Frontal cortex (tissue), 4 donors: ENCODE measurements around the gene VENTX. TPM values are rescaled to one million over a fixed set of nuclear protein-coding genes. Genes with fewer than 3 reads are reported as not detected.

Experiments used
- DNase-seq, 2 donors: peaks; one replicate each; pipeline ENCODE4 v3.0.0; 2012; ENCODE audit warnings: low spot score in 2 of 2
- FAIRE-seq: peaks from 2 replicates; lab custom pipeline; 2012; peaks lifted over from hg19 to GRCh38; lab: Jason Lieb, UNC
- total RNA-seq: library from RNA; depleted of rRNA; stranded (reverse); fragments of >200 nt; gene quantifications from one replicate; pipeline ENCODE4 v1.2.3, GENCODE V29; 2014
- donor health status: control.
- donor health status: control.
- donor health status: control.

Gene VENTX
- total RNA-seq, result not detected

GRCh38 chr10:133237588-133238465 lies at the start of gene VENTX:
Gene VENTX, plus strand, starts transcription at chr10:133237855. Its CDS starts 60 bp downstream, at chr10:133237915.
- no peak for FAIRE-seq
- DNase-seq, result no peak

GRCh38 chr10:133187906-133188681 lies 49.6 kb upstream of the VENTX start:
- FAIRE-seq (no peak), DNase-seq (no peak)

- FAIRE-seq, result no peak
Observed at GRCh38 chr10:133189256-133189655, 48.4 kb upstream of the VENTX start.

GRCh38 chr10:133189726-133190125 lies 47.9 kb upstream of the VENTX start:
- no peak for DNase-seq
- FAIRE-seq, result no peak

More at GRCh38 chr10:133189256-133189655, 48.4 kb upstream of the VENTX start:
- DNase-seq, result no peak

- no peak for FAIRE-seq
- no peak for DNase-seq
Observed at GRCh38 chr10:133190225-133190624, 47.4 kb upstream of the VENTX start.

- DNase-seq, result no peak
- no peak for FAIRE-seq
Observed at GRCh38 chr10:133191651-133192050, 46.0 kb upstream of the VENTX start.

GRCh38 chr10:133194151-133194550 lies 43.5 kb upstream of the VENTX start:
- no peak for DNase-seq
- FAIRE-seq, result no peak

- FAIRE-seq (no peak), DNase-seq (no peak)
Observed at GRCh38 chr10:133195096-133195495, 42.6 kb upstream of the VENTX start.

GRCh38 chr10:133195611-133196010 lies 42.0 kb upstream of the VENTX start:
- DNase-seq (no peak), FAIRE-seq (no peak)

GRCh38 chr10:133196221-133196915 lies 41.3 kb upstream of the VENTX start:
- FAIRE-seq (no peak), DNase-seq (no peak)

GRCh38 chr10:133196936-133197758 lies 40.5 kb upstream of the VENTX start:
- no peak for FAIRE-seq

GRCh38 chr10:133197786-133198185 lies 39.9 kb upstream of the VENTX start:
- FAIRE-seq, result no peak
- DNase-seq, result no peak

More at GRCh38 chr10:133196936-133197758, 40.5 kb upstream of the VENTX start:
- no peak for DNase-seq

- DNase-seq (no peak), FAIRE-seq (no peak)
Observed at GRCh38 chr10:133198206-133198605, 39.4 kb upstream of the VENTX start.

- no peak for FAIRE-seq
- DNase-seq, result no peak
Observed at GRCh38 chr10:133198621-133199487, 38.8 kb upstream of the VENTX start.

- DNase-seq (no peak), FAIRE-seq (no peak)
Observed at GRCh38 chr10:133199488-133199885, 38.2 kb upstream of the VENTX start.

GRCh38 chr10:133199992-133200611 lies 37.6 kb upstream of the VENTX start:
- DNase-seq (no peak), FAIRE-seq (no peak)

- DNase-seq, result no peak
- no peak for FAIRE-seq
Observed at GRCh38 chr10:133200621-133201031, 37.0 kb upstream of the VENTX start.
